ENCODE measurements around the gene SERINC3. TPM values are rescaled to one million over a fixed set of nuclear protein-coding genes. Genes with fewer than 3 reads are reported as not detected.

The SERINC3 gene
- total and polyA plus RNA-seq, 2 of the 8 experiments (the other 6 are each of a cell fraction or from before 2014, with no cell fraction given): 47.2 to 66.0 TPM

GRCh38 chr20:44549123-44549522, 27.3 kb upstream of the SERINC3 start:
- no peak for FAIRE-seq
- Histone ChIP-seq H4K5ac (ENCODE audit: insufficient read length, low read depth, low read length) (no peak overlapping the region), H3K14ac (ENCODE audit: insufficient read length) (no peak overlapping the region), H3K79me1 (ENCODE audit: low read depth, low read length) (peaks cover 2% of the 10 kb centered on the region), H3K27me3 (replicated peaks in 1 of 4; ENCODE audit: control insufficient read depth in 3 of 4, extremely low read depth in 1 of 4, insufficient read depth in 3 of 4, low read length in 3 of 4) (no peaks in the 10 kb centered on the region), H3K27ac (ENCODE audit: low read depth, low read length) (no peak overlapping the region), H2BK12ac (ENCODE audit: low read depth, low read length) (no peak overlapping the region), H2AFZ (ENCODE audit: low read length) (no peak overlapping the region), H3K4ac (replicated peaks; ENCODE audit: insufficient read length, low read depth, low read length) (no peak overlapping the region), H2AK5ac (ENCODE audit: low read depth, low read length) (no peak overlapping the region), H4K91ac (replicated peaks; ENCODE audit: insufficient read length, low read length) (no peak overlapping the region), H2BK20ac (ENCODE audit: low read length) (no peak overlapping the region), H3K4me2 (ENCODE audit: insufficient read depth in 1 of 2, low read depth in 2 of 2, low read length in 2 of 2) (no peak overlapping the region), H4K8ac (ENCODE audit: extremely low read depth, insufficient read depth, low read length) (no peak overlapping the region), H2BK15ac (ENCODE audit: low read length) (no peak overlapping the region), H2BK120ac (replicated peaks; ENCODE audit: low read depth, low read length) (no peak overlapping the region), H3K23ac (ENCODE audit: insufficient read length) (no peak overlapping the region), H3K23me2 (ENCODE audit: low read depth, low read length) (no peaks in the 10 kb centered on the region), H3K9me3 (ENCODE audit: insufficient read depth in 2 of 2, low read depth in 1 of 2, low read length in 1 of 2) (no peaks in the 10 kb centered on the region), H3K79me2 (ENCODE audit: control insufficient read depth in 1 of 2, insufficient read depth in 2 of 2, low read length in 2 of 2) (no peaks in the 10 kb centered on the region), H4K20me1 (replicated peaks in 1 of 2; ENCODE audit: control insufficient read depth in 1 of 2, insufficient read depth in 2 of 2, low read length in 2 of 2) (peaks cover 0 to 3% of the 10 kb centered on the region in 2 experiments), H3K36me3 (ENCODE audit: control insufficient read depth in 2 of 4, insufficient read depth in 4 of 4, low read length in 3 of 4) (no peaks in the 10 kb centered on the region), H3K56ac (replicated peaks; ENCODE audit: insufficient read length, low read depth, low read length) (no peak overlapping the region), H3K4me1 (replicated peaks in 1 of 4; ENCODE audit: control insufficient read depth in 3 of 4, insufficient read depth in 4 of 4, low read length in 3 of 4) (no peaks in the 10 kb centered on the region), H3K18ac (ENCODE audit: extremely low read depth, low read length) (no peak overlapping the region), H3K4me3 (ENCODE audit: extremely low read depth in 1 of 4, insufficient read depth in 2 of 4, low read depth in 3 of 4, low read length in 4 of 4) (no peak overlapping the region), H3K9ac (replicated peaks in 1 of 4; ENCODE audit: extremely low read depth in 1 of 4, low read depth in 3 of 4, low read length in 3 of 4) (no peak overlapping the region), H2BK5ac (ENCODE audit: low read depth, low read length) (no peak overlapping the region)
- no peak for DNase-seq (ENCODE audit: low read depth in 1 of 2, low spot score in 2 of 2)
- ChIA-PET POLR2A (ENCODE audit: partially characterized antibody) (no interaction called here), CTCF (ENCODE audit: partially characterized antibody) (interaction anchor here (0.6 to 1.6 kb wide), 4 partner anchors 10 to 297 kb away, joined by 3 to 6 read pairs (median 6); no protein-coding TSS in a partner anchor)
- 90% methylated on average over 4 of the region's 4 CpGs; no CpG with 5 or more reads in 1 of the 2 experiments for WGBS, 2 experiments (ENCODE audit: extremely low coverage in 1 of 2, insufficient coverage in 1 of 2, insufficient read length in 1 of 2, insufficient replicate concordance in 2 of 2, low coverage in 1 of 2, low lambda C conversion rate in 2 of 2, missing lambda C conversion rate in 1 of 2)
- TF ChIP-seq YY1 (IDR thresholded peaks at IDR 0.05; ENCODE audit: low read depth, low read length) (no peak), GTF2F1 (IDR thresholded peaks at IDR 0.05; ENCODE audit: borderline replicate concordance, low read depth, low read length) (no peak), SUZ12 (IDR thresholded peaks at IDR 0.05; ENCODE audit: low read length) (no peak), CTBP2 (IDR thresholded peaks at IDR 0.05; ENCODE audit: borderline replicate concordance, insufficient read depth, insufficient read length, low read length) (no peak), BRCA1 (IDR thresholded peaks at IDR 0.05; ENCODE audit: low read depth, low read length) (no peak), NRF1 (IDR thresholded peaks at IDR 0.05; ENCODE audit: low read depth, low read length) (no peak), ATF3 (IDR thresholded peaks at IDR 0.05; ENCODE audit: insufficient read depth, low read depth, low read length) (no peak), ATF2 (IDR thresholded peaks at IDR 0.05; ENCODE audit: low read length) (no peak), RXRA (IDR thresholded peaks at IDR 0.05; ENCODE audit: insufficient read depth, low read depth, low read length) (no peak), GABPA (IDR thresholded peaks at IDR 0.05; ENCODE audit: borderline replicate concordance, insufficient read depth, low read length) (no peak), HDAC6 (IDR thresholded peaks at IDR 0.05; ENCODE audit: low read depth, low read length) (no peak), CREB1 (IDR thresholded peaks at IDR 0.05) (no peak)
